ENCODE data around the gene CERT1.

Gene CERT1

DNA sequence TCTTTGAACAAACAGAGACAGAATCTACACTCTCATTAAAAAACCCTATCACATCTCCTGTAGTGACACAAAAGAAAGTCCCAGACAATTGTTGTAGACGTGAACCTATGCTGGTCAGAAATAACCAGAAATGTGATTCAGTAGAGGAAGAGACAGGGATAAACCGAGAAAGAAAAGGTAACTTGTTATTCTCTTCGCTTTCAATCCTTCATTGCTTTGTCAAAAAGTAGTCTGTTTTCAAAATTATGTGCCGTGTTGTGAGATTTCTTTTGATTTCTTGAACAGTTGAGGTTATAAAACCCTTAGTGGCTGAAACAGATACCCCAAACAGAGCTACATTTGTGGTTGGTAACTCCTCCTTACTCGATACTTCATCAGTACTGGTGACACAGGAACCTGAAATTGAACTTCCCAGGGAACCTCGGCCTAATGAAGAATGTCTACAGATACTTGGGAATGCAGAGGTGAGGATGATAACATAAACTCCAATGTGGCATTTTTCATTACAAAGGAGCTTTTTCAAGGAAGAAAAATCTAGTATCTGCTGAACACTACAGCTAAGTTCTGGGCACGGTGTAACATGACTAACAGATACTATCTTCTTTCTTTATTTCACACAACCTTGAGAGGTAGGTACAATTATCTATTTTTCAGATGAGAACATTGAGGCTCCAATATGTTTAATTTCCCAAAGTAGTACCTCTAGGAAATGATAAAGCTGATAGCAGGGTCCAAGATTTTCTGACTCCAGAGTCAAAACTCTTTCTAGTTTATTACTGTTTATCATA, 160.1 kb downstream of the CERT1 start:
- Mint-ChIP-seq H3K9me3 (no peaks in the 10 kb centered on the region), H3K4me1 (no peaks in the 10 kb centered on the region), H3K27ac (no peak overlapping the region), H3K36me3 (ENCODE audit: low read depth) (peaks cover 75% of the 10 kb centered on the region), H3K27me3 (ENCODE audit: low read depth, poor library complexity) (no peaks in the 10 kb centered on the region), H3K4me3 (no peak overlapping the region)
- DNase-seq, result no peak
- TF ChIP-seq, protein P1, sequence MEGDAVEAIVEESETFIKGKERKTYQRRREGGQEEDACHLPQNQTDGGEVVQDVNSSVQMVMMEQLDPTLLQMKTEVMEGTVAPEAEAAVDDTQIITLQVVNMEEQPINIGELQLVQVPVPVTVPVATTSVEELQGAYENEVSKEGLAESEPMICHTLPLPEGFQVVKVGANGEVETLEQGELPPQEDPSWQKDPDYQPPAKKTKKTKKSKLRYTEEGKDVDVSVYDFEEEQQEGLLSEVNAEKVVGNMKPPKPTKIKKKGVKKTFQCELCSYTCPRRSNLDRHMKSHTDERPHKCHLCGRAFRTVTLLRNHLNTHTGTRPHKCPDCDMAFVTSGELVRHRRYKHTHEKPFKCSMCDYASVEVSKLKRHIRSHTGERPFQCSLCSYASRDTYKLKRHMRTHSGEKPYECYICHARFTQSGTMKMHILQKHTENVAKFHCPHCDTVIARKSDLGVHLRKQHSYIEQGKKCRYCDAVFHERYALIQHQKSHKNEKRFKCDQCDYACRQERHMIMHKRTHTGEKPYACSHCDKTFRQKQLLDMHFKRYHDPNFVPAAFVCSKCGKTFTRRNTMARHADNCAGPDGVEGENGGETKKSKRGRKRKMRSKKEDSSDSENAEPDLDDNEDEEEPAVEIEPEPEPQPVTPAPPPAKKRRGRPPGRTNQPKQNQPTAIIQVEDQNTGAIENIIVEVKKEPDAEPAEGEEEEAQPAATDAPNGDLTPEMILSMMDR (IDR thresholded peaks at IDR 0.05), result no peak

DNA sequence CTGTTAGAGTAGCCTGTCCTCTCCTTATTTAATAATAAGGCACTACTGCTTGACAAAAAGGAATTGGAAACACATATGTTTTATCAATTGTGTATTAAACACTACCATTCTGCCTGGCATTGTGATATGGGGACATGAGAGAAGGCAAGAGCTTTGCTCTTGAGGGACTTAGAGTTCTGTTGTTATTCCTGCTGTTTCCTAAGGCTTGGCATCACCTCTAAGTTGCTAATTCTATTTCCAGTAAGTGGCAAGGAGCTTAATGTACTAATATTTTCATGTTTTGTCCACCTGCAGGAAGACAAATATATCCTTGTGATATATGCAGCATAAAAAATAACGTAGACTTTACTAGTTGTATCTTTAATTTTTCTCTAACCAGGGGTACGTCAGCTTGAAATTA, 161.8 kb downstream of the CERT1 start:
- Mint-ChIP-seq H3K27ac (no peak overlapping the region), H3K27me3 (ENCODE audit: low read depth, poor library complexity) (no peaks in the 10 kb centered on the region), H3K4me1 (no peaks in the 10 kb centered on the region), H3K36me3 (ENCODE audit: low read depth) (peaks cover 79% of the 10 kb centered on the region), H3K4me3 (no peak overlapping the region), H3K9me3 (no peaks in the 10 kb centered on the region)
- DNase-seq, result no peak
- TF ChIP-seq, protein P1 (IDR thresholded peaks at IDR 0.05), result no peak

DNA sequence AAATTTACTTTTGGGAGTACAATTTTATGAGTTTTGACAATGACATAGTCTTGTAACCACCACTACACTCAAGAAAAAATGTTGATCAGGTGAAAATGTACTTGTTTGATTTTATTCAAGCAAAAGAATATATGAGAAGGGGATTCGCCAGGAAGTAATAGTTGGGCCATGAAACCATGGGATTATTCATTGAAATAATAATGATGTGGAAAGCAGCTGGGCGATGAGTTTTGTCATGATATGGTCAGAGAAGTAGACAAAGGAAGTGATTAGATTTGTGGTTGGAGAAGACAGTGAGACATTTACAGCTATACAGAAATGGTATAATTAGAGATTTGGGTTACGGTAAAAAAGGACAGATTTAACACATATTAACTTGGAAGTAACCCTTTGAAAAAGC, 163.2 kb downstream of the CERT1 start:
- Mint-ChIP-seq H3K27ac (peak overlapping the region; percentile 52), H3K9me3 (no peaks in the 10 kb centered on the region), H3K4me3 (no peak overlapping the region), H3K27me3 (ENCODE audit: low read depth, poor library complexity) (no peaks in the 10 kb centered on the region), H3K4me1 (no peaks in the 10 kb centered on the region), H3K36me3 (ENCODE audit: low read depth) (peaks cover 77% of the 10 kb centered on the region)
- TF ChIP-seq, protein P1 (IDR thresholded peaks at IDR 0.05), result no peak
- no peak for DNase-seq

DNA sequence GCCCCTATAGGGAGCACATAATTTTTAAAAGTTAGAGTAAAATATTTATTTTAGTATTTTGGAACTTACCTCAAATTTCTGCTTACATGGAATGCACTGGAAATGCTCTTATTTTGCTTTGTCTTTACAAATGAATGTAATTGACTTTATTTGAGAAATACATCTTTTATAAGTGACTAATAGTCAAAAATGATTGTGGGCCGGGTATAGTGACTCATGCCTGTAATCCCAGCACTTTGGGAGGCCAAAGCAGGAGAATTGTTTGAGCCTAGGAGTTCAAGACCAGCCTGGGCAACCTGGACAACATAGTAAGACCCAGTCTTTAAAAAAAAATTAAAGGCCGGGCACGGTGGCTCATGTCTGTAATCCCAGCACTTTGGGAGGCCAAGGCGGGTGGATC, 168.6 kb downstream of the CERT1 start:
- H3K4me3 Mint-ChIP-seq, result no peak overlapping the region

DNA sequence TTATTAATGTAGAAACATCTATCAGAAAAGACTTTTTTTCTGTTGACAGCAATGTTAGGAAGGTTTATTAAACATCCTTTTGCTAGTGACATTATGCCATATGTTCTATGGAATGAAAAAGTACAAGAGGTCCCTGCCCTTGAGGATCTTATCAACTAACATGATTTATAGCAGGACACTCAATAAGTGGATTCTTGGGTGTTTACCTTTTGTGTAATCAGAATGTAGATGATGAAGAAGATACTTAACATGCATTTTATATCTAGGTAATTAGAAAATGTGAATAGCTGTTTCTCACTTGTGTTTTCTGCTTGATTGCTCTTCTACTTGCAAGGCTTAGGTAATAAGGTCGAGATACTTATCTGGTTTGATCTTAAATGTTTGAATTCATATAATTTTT, 169.5 kb downstream of the CERT1 start:
- Mint-ChIP-seq H3K4me3 (no peak overlapping the region), H3K27ac (no peak overlapping the region), H3K27me3 (ENCODE audit: low read depth, poor library complexity) (no peaks in the 10 kb centered on the region), H3K4me1 (peaks cover 40% of the 10 kb centered on the region), H3K9me3 (no peaks in the 10 kb centered on the region), H3K36me3 (ENCODE audit: low read depth) (peaks cover 49% of the 10 kb centered on the region)
- no peak for DNase-seq
- TF ChIP-seq, protein P1 (IDR thresholded peaks at IDR 0.05), result no peak

More for the DNA sequence above, 168.6 kb downstream of the CERT1 start:
- no peak for DNase-seq
- no peaks in the 10 kb centered on the region for H3K27me3 Mint-ChIP-seq (ENCODE audit: low read depth, poor library complexity)
- H3K27ac Mint-ChIP-seq, result no peak overlapping the region
- TF ChIP-seq, protein P1 (IDR thresholded peaks at IDR 0.05), result no peak
- no peaks in the 10 kb centered on the region for H3K9me3 Mint-ChIP-seq
- H3K4me1 Mint-ChIP-seq, result peaks cover 40% of the 10 kb centered on the region
- H3K36me3 Mint-ChIP-seq (ENCODE audit: low read depth), result peaks cover 56% of the 10 kb centered on the region

All from nephron progenitor cell (in vitro differentiated cells).